Spleen (tissue), 7 donors: ENCODE measurements around the gene ELMO2.

Experiments
- CTCF ChIP-seq, 11 experiments: fragments of 200-600 bp in 7 of 11; fragments of 450-650 bp in 4 of 11; sonication (generic) in 4 of 11; IDR thresholded peaks in 8 of 11; conservative IDR thresholded peaks in 3 of 11; 1 replicate in 7 of 11; 2 replicates in 4 of 11; pipeline versions ENCODE4 v1.4.0 to v1.8.0; 2016 to 2021; ENCODE audit warnings: antibody characterized with exemption in 11 of 11, inconsistent platforms in 4 of 11, mild to moderate bottlenecking in 1 of 11
- POLR2A ChIP-seq, 3 donors: fragments of 450-650 bp; IDR thresholded peaks; one replicate each; pipeline ENCODE4 v1.5.1; 2017; ENCODE audit warnings: antibody characterized with exemption in 3 of 3, mild to moderate bottlenecking in 1 of 3
- donor health status: DM: no; HTN: no; CAD: no; lungs with moderate emphysema.
- donor health status: DM: no; HTN: no; CAD: no.
- donor health status: DM: no; HTN: no; CAD: no.

GRCh38 chr20:46399401-46399800, 7.0 kb downstream of the ELMO2 start:
- TF ChIP-seq CTCF (IDR thresholded peaks at IDR 0.05 in 8 of 11, conservative IDR thresholded peaks at IDR 0.05 in 3 of 11) (no peak), POLR2A (IDR thresholded peaks at IDR 0.05) (no peak)
